BJ (cell line): Measurements from ENCODE around the gene ARMCX1. TPM values are rescaled to one million over a fixed set of nuclear protein-coding genes. Genes with fewer than 3 reads are reported as not detected.
A peak's percentile ranks its signal among the peaks of the same experiment; 100 is the strongest.

ENCODE experiments used
- CTCF ChIA-PET: fragments of 350-600 bp; formaldehyde crosslinking; extraction: SDS; loops from one replicate; lab custom pipeline; 2021; ENCODE audit warnings: antibody characterized with exemption, inconsistent platforms; lab: Yijun Ruan, JAX
- POLR2A ChIA-PET: fragments of 300-600 bp; sonication (Branson Sonifier 250); formaldehyde crosslinking; extraction: SDS; loops from one replicate; lab custom pipeline; 2021; ENCODE audit warnings: antibody characterized with exemption; lab: Charles Lee
- DNase-seq: peaks from one replicate; pipeline ENCODE4 v3.0.0-alpha.2; 2011; ENCODE audit warnings: low read depth
- H3K27me3 ChIP-seq: 2 replicates; pipeline ENCODE4 v1.6.0; 2011; ENCODE audit warnings: low read length; ENCODE audit not compliant: control insufficient read depth, insufficient read depth
- H3K36me3 ChIP-seq: 2 replicates; pipeline ENCODE4 v1.5.1; 2011; ENCODE audit warnings: low read length; ENCODE audit not compliant: control insufficient read depth, insufficient read depth
- H3K4me3 ChIP-seq: 2 replicates; pipeline ENCODE4 v1.5.1; 2011; ENCODE audit warnings: low read depth, mild to moderate bottlenecking, control low read depth, low read length
- polyA plus RNA-seq: library from polyadenylated mRNA; depleted of rRNA; stranded (reverse); fragments of >200 nt; gene quantifications from 2 replicates; pipeline ENCODE4 v1.2.3, GENCODE V29; 2011; rRNA removed
- TF ChIP-seq, protein P1 (sequence below): IDR thresholded peaks from 2 replicates; pipeline ENCODE4 v1.5.1; 2011; ENCODE audit warnings: low read depth, mild to moderate bottlenecking, control low read depth, inconsistent platforms, low read length, moderate library complexity; ENCODE audit not compliant: insufficient read depth

The ARMCX1 gene
- polyA plus RNA-seq, 1 experiment: 18.9 TPM

DNA sequence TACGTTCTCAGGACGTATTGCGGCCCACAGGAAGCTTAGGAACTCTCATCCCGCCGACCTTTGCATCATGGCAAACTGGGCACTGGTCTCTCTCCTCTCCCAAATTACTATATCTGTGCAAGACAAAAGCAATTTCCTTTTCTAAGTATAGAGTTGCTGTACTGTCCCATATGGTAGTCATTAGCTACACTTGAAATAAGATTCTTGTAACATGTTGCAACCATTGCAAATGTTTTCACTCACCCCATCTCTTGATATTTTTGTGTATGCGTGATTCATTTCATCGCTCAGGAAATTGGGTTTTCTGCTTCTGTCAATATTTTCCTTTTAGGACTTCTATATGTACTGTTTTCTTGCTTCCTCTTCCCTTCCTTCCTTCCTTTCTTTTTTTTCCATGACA is 51.7 kb downstream of the ARMCX1 start:
- H3K27me3 ChIP-seq: no peaks in the 10 kb centered on the region; the same call in 1 of the 2 replicates
- TF ChIP-seq, protein P1, sequence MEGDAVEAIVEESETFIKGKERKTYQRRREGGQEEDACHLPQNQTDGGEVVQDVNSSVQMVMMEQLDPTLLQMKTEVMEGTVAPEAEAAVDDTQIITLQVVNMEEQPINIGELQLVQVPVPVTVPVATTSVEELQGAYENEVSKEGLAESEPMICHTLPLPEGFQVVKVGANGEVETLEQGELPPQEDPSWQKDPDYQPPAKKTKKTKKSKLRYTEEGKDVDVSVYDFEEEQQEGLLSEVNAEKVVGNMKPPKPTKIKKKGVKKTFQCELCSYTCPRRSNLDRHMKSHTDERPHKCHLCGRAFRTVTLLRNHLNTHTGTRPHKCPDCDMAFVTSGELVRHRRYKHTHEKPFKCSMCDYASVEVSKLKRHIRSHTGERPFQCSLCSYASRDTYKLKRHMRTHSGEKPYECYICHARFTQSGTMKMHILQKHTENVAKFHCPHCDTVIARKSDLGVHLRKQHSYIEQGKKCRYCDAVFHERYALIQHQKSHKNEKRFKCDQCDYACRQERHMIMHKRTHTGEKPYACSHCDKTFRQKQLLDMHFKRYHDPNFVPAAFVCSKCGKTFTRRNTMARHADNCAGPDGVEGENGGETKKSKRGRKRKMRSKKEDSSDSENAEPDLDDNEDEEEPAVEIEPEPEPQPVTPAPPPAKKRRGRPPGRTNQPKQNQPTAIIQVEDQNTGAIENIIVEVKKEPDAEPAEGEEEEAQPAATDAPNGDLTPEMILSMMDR: no peak
- DNase-seq: peak; percentile 30
- H3K36me3 ChIP-seq: no peaks in the 10 kb centered on the region
- H3K4me3 ChIP-seq: no peak overlapping the region
- ChIA-PET CTCF (no interaction called here), POLR2A (no interaction called here)

Other genes with a start within 250 kb of the ARMCX1 start
- gene TIMM8A, start 201.8 kb upstream of the ARMCX1 start, polyA plus RNA-seq: 5.9 and 6.4 TPM in 2 replicates
- not detected in 2 replicates for gene BTK, start 164.4 kb upstream of the ARMCX1 start, polyA plus RNA-seq
- gene RPL36A, start 159.5 kb upstream of the ARMCX1 start, polyA plus RNA-seq: 1,079 and 2,002 TPM in 2 replicates
- gene GLA, start 142.6 kb upstream of the ARMCX1 start, polyA plus RNA-seq: 28.4 and 29.2 TPM in 2 replicates
- gene HNRNPH2, start 142.3 kb upstream of the ARMCX1 start, polyA plus RNA-seq: 17.9 and 37.4 TPM in 2 replicates
- gene ARMCX4, start 65.1 kb upstream of the ARMCX1 start, polyA plus RNA-seq: 2.5 and 3.6 TPM in 2 replicates
- 64.4 and 92.0 TPM in 2 replicates for gene ARMCX6, start 67.5 kb downstream of the ARMCX1 start, polyA plus RNA-seq
- 43.3 and 59.3 TPM in 2 replicates for gene ARMCX3, start 72.6 kb downstream of the ARMCX1 start, polyA plus RNA-seq
- gene ARMCX2, start 109.3 kb downstream of the ARMCX1 start, polyA plus RNA-seq: 54.5 and 73.7 TPM in 2 replicates